DMS53 treated with DMSO at 0.1 percent for 48 hours (cell line): ENCODE measurements around the gene ZNF804B.
"Not testable (repeated sequence)": the region's sequence is repeated elsewhere in the genome, so short reads cannot be mapped to it uniquely, and the experiment has no call there.

Experiments
- DNase-seq: peaks from one replicate; lab custom pipeline; 2025; ENCODE audit not compliant: unreplicated experiment; lab: John Stamatoyannopoulos, UW

The ZNF804B gene

DNA sequence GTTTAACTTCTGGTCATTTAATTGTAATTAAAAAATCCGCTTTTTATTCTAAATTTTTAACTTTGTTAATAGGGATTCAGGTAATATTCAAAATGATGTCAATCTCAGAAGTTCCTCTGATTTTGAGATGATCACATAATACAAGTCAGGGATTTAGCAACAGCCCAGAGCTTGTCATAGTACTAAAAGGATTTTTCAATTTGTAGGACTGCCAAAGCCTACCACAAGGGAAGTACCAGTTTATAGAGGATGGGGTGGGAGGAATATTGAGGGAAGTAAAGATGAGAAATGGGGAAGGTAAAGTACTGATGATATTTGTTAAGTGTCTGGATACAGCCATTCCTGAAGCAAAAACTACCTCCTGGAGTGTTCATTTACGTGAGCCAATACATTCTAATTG is 314.3 kb downstream of the ZNF804B start:
- no peak for DNase-seq

GRCh38 chr7:89077992-89078391 is 318.5 kb downstream of the ZNF804B start:
- DNase-seq: no peak

DNA sequence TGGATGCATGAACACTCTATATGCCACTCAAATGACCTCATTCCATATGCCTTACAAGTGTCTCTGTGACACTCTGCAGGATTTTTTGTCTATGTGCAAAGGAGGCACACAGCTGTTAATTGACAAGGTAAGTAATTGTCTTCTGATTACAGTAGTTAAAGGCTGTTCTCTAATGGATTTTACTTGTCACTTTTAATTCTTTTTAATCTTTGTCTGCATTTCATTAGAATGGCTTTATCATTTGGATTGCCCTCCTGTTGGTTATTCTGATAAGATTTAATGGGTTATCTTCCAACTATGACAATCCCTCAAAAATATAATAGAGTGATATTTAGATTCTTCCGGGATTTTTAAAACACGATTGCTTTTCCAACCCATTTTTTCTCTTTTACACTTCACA is 326.1 kb downstream of the ZNF804B start:
- no peak for DNase-seq

GRCh38 chr7:89091550-89091949 is 332.1 kb downstream of the ZNF804B start:
- no peak for DNase-seq

- DNase-seq: no peak
These were observed 334.8 kb downstream of the ZNF804B start for GRCh38 chr7:89094269-89094668.

- no peak for DNase-seq
These were observed 344.1 kb downstream of the ZNF804B start for GRCh38 chr7:89103564-89103963.

DNA sequence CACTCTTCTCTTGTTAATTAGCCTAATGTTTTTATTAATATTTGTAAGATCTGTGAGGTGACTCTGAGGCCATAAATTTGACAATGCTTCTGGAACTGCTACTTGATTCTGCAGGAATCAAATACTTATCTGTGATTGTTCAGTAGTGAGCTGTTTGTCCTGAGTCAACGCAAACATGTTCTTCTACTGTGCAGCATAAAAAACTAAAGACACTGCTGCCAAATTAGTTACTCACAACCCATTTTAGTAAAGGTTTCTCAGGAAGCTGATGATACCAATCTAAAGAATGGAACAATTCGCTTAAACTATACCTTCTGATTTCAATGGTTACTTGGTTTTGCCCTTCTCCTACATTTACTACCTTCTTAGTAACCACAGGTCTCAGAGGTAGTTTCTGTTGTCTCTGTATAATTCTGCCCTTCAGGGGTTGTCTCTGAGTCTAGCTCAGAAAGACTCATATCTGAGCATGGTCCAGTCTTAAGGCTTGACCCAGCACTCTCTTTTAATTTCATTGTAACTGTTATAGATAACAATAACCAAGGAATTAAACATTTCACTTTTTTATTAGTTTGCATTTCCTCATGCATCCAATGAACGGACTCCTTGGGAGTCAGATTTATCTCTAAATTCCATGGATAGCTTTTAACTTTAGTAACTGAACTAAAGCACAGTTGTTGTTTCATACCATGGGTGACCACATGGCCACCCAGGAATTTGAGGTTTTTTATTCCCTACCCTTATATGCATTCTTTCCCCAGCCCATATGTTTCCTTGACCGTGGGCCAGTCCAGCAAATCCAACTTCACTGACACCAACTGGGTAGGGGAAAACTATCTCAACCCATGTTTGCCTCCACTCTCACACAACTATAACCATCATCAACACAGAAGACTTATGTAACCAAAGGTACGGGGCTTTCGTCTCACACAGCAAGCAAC is 345.5 kb downstream of the ZNF804B start:
- DNase-seq: no peak

GRCh38 chr7:89123871-89124270 is 364.4 kb downstream of the ZNF804B start:
- DNase-seq: peak; percentile 6

DNA sequence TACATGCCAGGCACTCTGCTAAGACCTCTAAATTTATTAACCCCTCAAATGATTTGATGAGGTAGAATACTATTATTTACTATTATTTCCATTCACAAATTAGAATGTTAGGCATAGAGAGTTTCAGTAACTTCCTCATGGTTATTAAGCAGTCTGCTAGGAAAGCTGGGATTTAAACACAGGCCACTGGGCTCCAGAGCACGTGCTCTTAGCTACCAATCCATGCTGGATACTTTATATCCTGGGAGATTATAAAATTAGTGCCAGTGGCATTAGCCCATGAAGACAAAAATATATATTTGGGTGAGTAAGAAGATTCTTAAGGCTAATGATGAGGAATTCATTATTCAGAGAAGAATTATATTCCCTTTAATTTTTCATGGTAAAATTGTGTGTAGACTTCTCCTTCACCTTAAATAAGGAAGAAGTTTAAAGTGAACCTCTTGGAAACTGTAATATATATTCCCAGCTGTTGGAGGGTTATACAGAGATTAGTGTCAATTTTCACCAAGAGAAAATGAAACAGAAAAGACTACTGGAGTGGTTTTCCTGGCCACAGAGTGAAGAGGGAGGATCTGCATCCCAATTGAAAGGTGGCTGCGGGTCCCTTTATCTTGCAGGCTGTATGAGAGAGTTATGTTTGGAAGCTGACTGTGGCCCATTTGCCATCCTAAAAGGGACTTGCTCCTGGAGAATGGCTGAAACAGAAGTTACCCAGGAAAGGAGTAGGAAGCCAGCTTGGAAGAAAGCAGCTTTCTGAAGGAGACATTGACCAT is 370.3 kb downstream of the ZNF804B start:
- DNase-seq: no peak

- DNase-seq: no peak
These were observed 373.9 kb downstream of the ZNF804B start for GRCh38 chr7:89133357-89133756.

GRCh38 chr7:89133819-89134218 is 374.3 kb downstream of the ZNF804B start:
- no peak for DNase-seq

DNA sequence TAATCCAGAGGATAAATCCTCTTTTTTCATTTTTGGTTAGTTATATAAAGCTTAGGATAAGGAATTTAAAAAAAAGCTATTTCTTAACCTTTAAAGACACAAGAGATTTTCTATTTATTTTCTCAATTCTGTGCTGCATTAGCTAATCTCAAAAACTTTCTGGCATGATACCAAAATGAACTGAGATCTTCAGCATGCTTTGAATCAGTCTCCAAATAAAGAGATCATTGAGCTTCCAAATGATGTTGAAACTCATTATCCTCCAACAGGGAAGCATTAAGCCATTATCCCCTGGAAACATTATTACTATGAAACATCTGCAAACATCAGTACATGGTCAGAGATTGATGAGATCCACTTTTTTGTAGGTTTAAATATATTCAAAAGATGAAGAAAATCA is 386.3 kb downstream of the ZNF804B start:
- DNase-seq: no peak

GRCh38 chr7:89160107-89160506 is 400.6 kb downstream of the ZNF804B start:
- no peak for DNase-seq

DNA sequence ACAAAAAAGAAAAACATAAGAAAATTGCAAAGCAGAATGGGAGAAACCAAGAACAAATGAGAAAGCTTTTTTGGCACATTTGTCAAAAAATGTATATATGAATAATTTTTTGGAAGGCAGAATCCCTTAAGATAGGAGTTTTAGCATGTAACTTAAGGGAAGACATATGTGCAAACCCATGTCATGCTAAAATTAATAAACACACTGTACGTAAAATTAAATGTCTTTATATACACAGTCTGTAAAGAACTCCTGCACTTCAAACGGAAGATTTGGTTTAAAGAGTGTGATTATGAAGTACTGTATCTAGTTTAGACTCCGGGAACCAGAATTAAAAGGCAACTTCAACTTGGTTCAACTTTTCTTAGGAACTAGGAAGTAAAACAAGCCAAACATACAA is 405.9 kb downstream of the ZNF804B start:
- no peak for DNase-seq

GRCh38 chr7:89170628-89171027 is 411.1 kb downstream of the ZNF804B start:
- no peak for DNase-seq

DNA sequence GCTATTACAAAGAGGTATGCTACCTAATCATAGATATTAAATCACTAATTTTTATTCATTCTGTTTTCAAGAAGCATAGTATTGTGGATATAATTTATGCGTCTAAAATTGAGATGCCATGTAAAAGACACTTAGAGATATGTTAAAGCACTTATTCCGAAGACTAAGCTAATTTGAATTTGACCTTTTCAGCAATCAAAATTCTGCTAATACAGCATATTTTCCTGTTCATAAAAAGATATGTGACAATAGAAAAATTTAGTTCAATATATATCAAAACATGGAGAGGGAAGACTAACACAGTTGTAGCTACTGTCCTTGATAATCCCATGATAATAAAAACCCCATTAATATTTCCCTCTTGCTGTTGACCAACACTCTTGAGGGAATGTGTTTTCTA is 422.6 kb downstream of the ZNF804B start:
- DNase-seq: no peak

DNA sequence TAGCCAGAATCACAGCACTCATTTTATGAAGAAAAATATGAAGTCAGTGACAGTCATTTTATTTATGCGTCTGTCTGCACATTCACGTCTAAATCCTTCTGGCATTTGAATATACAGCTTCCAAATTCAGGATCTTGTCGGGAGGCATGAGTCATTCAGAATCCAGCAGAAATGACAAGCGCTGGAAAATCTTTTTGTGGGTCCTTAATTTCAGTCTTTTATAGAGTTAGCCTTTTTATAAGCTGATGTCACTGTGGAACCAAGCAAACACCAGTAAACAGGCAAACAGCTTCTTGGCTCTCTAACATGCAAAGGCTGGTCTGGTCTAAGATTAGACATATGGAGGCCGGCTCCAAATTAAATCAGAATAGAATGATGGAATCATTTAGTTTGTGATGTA is 424.2 kb downstream of the ZNF804B start:
- DNase-seq: no peak

GRCh38 chr7:89200758-89201157 is 441.3 kb downstream of the ZNF804B start:
- no peak for DNase-seq

GRCh38 chr7:89223900-89224395 is 464.4 kb downstream of the ZNF804B start:
- no peak for DNase-seq

DNA sequence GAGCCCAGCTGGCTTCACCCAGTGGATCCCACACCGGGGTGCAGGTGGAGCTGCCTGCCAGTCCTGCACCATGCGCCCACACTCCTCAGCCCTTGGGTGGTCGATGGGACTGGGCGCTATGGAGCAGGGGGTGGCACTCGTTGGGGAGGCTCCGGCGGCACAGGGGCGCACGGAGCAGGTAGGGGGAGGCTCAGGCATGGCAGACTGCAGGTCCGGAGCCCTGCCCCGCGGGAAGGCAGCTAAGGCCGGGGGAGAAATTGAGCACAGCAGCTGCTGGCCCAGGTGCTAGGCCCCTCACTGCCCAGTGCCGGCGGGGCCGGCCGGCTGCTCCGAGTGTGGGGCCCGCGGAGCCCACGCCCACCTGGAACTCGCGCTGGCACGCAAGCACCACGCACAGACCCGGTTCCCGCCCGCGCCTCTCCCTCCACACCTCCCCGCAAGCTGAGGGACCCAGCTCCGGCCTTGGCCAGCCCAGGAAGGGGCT is 469.2 kb downstream of the ZNF804B start:
- DNase-seq: not testable (repeated sequence)

DNA sequence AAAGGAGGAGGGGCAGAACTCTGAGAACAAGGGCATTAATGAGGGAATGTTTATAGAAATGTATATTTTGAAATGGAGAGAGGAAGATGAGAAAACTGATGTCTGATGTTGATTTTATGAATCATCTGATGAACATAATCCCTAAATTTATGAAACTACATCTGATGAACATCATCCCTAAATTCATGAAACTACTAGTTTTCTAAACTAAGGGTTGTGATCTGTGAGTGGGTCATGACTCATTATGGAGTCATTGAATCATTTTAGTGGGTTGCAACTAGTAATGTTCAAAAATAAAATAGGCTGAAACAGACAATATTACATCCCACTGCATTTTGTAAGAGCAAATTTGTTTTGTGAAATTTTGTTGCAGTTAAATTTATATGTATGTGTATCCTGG is 478.7 kb downstream of the ZNF804B start:
- no peak for DNase-seq

DNA sequence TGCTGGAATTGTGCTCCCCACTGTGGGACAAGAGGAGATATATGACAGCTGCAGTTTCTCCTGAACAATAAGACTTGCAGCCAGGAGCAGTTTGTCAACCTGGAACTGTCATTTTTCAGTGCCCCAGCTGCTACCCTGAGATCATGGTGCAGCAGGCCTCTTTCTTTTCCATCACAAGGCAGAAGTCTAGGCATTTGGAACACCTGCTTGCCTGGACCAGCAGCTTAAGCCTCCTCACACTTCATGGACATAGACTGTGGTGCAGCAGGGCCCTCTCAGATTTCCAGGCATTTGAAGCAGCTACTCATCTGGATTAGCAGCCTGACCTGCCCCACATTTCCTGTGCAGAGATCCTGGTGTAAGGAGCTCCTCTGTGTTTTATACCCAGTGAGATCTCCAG is 486.7 kb downstream of the ZNF804B start:
- DNase-seq: no peak
